BJ (cell line): ENCODE results near the gene ECHDC3. TPM values are rescaled to one million over a fixed set of nuclear protein-coding genes. Genes with fewer than 3 reads are reported as not detected.

Experiments
- CTCF ChIA-PET: fragments of 350-600 bp; formaldehyde crosslinking; extraction: SDS; loops from one replicate; lab custom pipeline; 2021; ENCODE audit warnings: antibody characterized with exemption, inconsistent platforms; lab: Yijun Ruan, JAX
- POLR2A ChIA-PET: fragments of 300-600 bp; sonication (Branson Sonifier 250); formaldehyde crosslinking; extraction: SDS; loops from one replicate; lab custom pipeline; 2021; ENCODE audit warnings: antibody characterized with exemption; lab: Charles Lee
- DNase-seq: peaks from one replicate; pipeline ENCODE4 v3.0.0-alpha.2; 2011; ENCODE audit warnings: low read depth
- H3K27me3 ChIP-seq: 2 replicates; pipeline ENCODE4 v1.6.0; 2011; ENCODE audit warnings: low read length; ENCODE audit not compliant: control insufficient read depth, insufficient read depth
- H3K36me3 ChIP-seq: 2 replicates; pipeline ENCODE4 v1.5.1; 2011; ENCODE audit warnings: low read length; ENCODE audit not compliant: control insufficient read depth, insufficient read depth
- H3K4me3 ChIP-seq: 2 replicates; pipeline ENCODE4 v1.5.1; 2011; ENCODE audit warnings: low read depth, mild to moderate bottlenecking, control low read depth, low read length
- CTCF ChIP-seq: IDR thresholded peaks from 2 replicates; pipeline ENCODE4 v1.5.1; 2011; ENCODE audit warnings: low read depth, mild to moderate bottlenecking, control low read depth, inconsistent platforms, low read length, moderate library complexity; ENCODE audit not compliant: insufficient read depth
- polyA plus RNA-seq: library from polyadenylated mRNA; depleted of rRNA; stranded (reverse); fragments of >200 nt; gene quantifications from 2 replicates; pipeline ENCODE4 v1.2.3, GENCODE V29; 2011

The ECHDC3 gene
- polyA plus RNA-seq, 1 experiment: 13.4 TPM

GRCh38 chr10:11789956-11790355 lies 47.8 kb downstream of the ECHDC3 start:
- CTCF ChIA-PET: interaction anchor here (0.8 to 1.8 kb wide), 5 partner anchors 9 to 197 kb away, joined by 3 to 14 read pairs (median 4); no protein-coding TSS in a partner anchor
- Histone ChIP-seq H3K27me3 (peaks cover 5% of the 10 kb centered on the region), H3K36me3 (no peaks in the 10 kb centered on the region), H3K4me3 (no peak overlapping the region)
- DNase-seq: no peak
- POLR2A ChIA-PET: no interaction called here
- no peak for TF ChIP-seq CTCF

DNA sequence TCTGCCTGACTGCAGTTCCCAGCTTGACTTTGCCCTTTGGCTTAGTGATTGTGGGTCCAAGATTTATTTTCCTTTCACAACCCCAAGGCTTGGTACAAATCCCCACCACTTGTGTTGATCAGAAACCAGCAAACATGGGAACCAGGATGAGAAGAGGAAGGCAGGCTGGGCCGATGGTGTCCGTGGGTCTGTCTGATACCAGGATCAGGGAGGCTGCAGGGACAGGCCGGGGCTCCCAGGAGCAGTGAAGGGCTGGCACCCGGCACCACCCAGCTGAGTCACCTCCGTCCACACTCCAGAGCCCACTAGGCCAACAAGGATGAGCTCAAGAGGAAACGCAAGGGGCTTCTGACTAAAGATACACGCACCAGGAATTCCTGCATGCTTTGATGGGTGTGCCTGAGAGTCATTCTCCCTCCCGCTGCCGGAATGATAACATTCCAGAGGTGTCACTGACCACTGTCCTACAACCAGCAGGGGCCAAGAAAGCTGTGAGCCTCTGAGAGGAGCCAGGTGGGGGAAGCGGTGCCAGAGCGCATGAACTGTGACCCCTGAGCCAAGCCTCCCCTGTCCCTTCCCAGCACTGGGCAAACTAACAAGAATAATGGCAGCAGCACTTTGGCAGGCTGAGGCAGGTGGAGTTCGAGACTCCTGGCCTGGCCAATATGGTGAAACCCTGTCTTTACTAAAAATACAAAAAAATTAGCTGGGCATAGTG lies 51.7 kb downstream of the ECHDC3 start:
- DNase-seq: no peak
- no peak for TF ChIP-seq CTCF
- Histone ChIP-seq H3K27me3 (peaks cover 3% of the 10 kb centered on the region), H3K4me3 (no peak overlapping the region), H3K36me3 (no peaks in the 10 kb centered on the region)
- ChIA-PET CTCF (interaction anchor here (0.6 to 3.5 kb wide), 7 partner anchors 11 to 374 kb away, joined by 3 to 20 read pairs (median 4); no protein-coding TSS in a partner anchor), POLR2A (interaction anchor here (0.8 kb wide), 1 partner anchor 249 kb away, joined by 4 read pairs; no protein-coding TSS in a partner anchor)

DNA sequence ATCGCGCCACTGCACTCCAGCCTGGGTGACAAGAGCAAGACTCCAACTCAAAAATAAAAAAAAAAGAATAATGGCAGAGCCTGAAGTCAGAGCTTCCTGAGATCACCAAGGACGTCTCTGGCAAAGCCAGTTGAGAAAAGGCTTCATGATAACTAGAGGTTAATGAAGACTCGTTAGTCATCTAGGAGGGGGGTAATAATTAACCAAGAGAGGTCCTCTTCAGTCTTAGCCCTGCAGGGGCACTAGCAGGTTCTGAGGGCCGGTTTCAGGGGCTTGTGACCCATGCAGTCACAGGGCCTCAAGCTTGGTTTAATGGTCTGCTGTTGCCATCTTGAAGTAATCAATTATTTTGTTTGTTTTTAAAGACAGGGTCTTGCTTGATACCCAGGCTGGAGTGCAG lies 52.4 kb downstream of the ECHDC3 start:
- ChIA-PET POLR2A (interaction anchor here (0.8 kb wide), 1 partner anchor 249 kb away, joined by 4 read pairs; no protein-coding TSS in a partner anchor), CTCF (interaction anchor here (0.6 to 3.5 kb wide), 6 partner anchors 12 to 373 kb away, joined by 3 to 20 read pairs (median 4); no protein-coding TSS in a partner anchor)
- no peaks in the 10 kb centered on the region for H3K36me3 ChIP-seq
- DNase-seq: no peak
- TF ChIP-seq CTCF: no peak
- no peak overlapping the region for H3K4me3 ChIP-seq
- peaks cover 3% of the 10 kb centered on the region for H3K27me3 ChIP-seq

- ChIA-PET CTCF (interaction anchor here (0.5 to 3.5 kb wide), 3 partner anchors 25 to 374 kb away, joined by 3 to 19 read pairs (median 4); no protein-coding TSS in a partner anchor), POLR2A (interaction anchor here (0.6 kb wide), 1 partner anchor 11 kb away, joined by 13 read pairs; no protein-coding TSS in a partner anchor)
- no peak for DNase-seq
- H3K27me3 ChIP-seq: peaks cover 3% of the 10 kb centered on the region
- H3K4me3 ChIP-seq: no peak overlapping the region
- no peaks in the 10 kb centered on the region for H3K36me3 ChIP-seq
- no peak for TF ChIP-seq CTCF
These were observed 53.1 kb downstream of the ECHDC3 start for GRCh38 chr10:11795101-11795920.
